CD4-positive, alpha-beta T cell treated with Interferon gamma for 1 hour (primary cell): ENCODE results near the gene FDXACB1.

Experiments used
- DNase-seq: peaks from one replicate; pipeline ENCODE4 v3.0.0-alpha.2; 2020

FDXACB1 gene

DNA sequence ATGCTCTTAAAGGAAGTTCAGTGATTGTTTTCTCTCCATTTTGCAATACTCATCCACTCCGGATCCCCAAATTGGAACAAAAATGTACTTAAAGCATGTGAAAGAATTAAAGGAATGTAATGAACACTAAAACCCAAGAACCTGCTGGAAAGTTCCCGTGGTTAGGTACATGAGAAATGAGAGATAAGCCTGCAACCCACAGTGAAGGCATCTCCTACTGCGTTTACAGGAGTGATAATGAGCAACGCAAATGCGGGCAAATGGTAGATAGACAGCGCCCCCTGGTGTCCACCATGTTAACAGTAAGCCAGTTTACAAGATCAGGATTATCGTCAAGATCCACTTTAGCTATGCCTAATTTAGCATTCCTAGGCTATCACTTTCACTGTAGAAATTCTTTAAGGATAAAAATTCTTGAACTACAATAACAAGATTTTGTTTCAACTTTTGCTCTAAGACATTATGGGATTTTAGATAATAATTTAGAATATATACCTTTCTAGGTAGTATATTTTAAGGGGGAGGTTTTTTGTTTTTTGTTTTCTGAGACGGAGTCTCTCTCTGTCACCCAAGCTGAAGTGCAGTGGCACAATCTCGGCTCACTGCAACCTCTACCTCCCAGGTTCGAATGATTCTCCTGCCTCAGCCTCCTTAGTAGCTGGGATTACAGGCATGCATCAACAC lies 37.5 kb downstream of the FDXACB1 start:
- DNase-seq: peak; percentile 72

DNA sequence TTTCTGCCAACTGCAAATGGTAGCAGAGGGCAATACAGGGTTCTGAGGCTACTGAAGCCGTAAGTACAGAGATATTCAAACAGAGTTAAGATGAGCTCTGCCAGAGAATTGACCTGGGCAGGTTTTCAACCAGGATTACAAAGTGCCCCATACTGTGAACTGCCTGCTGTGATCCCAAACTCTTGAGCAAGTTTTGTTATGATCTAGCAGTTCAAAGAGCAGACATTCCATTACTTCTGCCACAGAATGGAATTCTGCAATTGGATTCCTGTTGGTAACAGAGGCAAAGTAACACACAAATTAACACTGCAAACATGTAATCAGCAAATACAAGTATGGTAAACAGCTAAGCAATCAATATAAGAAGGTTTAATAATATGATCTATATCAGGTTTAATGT lies 38.8 kb downstream of the FDXACB1 start:
- no peak for DNase-seq

DNA sequence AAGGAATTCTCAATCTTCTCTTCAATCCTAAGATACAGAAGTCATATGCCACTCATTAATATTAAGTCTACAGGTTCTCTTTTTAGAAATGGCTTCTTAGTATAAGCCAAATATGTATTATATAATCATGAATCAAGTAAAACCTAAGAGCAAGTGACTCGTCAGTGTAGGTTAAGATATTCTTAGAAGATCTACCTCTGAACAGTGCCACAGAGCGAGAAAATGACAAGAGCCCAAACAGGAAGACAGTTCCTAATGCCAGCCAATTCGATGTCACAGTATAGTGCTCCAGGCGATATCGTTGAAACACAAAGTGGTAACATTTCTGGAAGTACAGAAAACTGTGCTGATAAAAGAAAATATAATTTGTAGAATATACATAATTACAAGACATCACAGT lies 40.9 kb downstream of the FDXACB1 start:
- no peak for DNase-seq

DNA sequence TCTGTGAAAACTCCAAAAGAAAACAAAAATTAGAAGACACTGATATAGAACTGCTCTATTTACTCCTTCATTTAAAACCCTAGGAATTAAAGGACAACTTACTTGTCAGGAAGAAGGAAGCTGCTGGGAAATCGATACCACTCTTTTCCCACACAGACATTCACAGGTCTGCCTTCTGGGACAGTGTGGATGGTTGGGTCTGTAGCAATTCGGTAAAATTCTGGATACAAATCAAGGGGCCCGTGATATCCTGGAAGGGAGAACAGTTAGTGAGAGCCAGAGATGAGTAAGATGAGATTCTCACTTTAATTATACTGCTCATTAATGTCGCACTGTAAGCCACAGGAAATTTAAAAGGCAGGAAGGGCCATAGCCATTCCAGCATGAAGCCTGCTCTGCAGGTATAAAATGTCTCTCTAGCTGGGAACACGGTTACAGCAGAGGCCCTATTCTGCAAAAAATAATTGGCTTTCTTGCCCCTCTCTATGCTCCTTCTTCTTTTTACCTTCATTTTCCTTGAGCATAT lies 41.5 kb downstream of the FDXACB1 start:
- no peak for DNase-seq

DNA sequence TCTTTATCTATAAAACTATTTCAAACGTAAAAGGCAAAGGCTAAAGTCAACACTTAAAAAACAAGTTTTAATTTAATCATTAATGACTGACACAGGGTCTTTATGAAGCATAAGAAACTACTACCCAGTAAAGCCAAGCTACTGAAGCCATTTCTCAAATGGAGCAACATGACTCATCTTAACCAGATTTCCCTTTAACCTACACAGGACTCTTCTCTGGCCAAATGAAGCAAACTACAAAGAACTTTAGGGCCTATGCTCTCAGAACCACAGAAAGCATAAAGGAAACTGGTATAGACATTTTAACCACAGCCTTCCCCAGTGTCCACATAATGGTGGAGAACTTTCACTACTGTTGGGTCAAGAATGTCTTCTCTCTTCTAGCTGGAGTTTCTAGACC lies 42.2 kb downstream of the FDXACB1 start:
- no peak for DNase-seq

DNA sequence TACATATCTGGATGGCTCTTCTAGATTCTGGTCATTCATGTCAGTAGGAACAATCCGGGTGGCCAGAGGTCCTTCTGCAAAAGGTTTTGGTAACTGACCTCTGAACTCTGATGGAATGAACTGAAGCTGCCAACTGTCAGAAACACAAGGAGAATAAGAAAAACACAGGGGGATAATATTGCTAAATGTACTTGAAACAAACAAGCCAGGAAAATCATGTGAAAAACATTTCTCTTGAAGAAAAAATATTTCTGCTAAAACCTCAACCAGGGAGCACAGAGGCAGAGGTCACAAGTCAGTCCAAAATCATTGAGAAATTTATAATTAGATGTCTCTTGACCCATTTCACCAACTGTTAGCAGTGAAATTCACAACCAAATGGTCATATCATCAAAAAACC lies 42.8 kb downstream of the FDXACB1 start:
- no peak for DNase-seq

DNA sequence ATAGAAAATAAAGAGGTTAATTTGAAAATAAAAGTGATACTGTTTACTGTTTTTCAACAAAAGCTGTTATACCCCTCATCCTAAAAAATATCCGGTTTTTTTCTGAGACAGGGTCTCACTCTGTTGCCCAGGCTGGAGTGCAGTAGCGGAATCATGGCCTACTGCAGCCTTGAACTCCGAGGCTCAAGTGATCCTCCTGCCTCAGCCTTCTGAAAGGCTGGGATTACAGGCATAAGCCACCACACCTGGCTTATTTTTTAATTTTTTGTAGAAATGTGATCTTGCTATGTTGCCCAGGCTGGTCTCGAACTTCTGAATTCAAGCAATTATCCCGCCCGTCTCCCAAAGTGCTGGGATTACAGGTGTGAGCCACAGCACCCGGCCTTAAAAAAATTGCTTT lies 43.3 kb downstream of the FDXACB1 start:
- no peak for DNase-seq

DNA sequence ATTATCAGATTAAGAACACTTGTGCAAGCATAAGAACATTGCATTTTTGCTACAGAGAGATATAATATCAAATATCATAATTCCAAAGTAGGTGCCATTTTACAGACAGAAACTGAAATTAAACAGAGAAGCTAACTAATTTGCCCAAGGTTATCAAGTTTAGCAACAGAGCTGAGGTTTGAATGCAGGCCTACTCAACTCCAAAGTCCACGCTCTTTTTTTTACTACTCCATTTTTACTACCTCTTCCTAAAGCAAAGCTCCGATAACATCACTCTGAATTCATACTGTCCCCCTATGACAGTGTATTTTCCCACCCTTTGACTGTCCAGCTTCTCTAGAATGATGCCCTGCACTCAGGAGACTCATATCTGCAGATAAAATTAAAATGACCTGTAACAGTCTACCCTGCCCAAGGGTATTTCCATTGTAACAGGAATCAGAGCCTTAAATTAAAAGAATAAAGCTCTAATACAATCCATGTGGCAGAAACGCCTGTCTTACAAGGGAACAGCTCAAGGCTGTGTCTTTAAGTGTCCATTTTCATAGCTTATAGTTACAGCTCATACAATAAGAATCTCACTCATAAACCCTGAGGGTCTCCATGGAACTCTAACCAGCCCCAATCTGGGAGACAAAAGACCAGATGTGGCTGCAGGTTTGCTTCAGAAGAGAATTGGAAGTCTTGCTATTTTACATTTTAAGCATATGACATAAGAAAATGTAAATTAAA lies 44.4 kb downstream of the FDXACB1 start:
- no peak for DNase-seq

DNA sequence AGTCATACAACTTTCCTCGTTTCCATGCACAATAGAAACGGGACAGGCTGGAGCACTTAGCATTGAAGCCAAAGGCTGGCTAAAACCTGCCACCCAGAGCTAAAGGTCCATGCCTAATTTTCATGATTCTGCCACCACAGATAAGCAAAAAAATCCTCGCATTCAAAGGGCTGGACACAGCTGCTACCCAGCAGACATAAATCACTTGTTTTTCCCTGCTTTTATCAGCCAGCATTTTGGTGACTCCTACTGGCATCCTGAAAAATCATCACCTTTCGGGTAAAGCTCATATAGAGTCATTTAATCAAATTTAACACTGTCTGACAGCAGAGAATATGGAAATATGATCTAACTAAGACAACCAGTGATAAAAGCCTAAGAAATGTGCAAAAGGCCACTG lies 45.4 kb downstream of the FDXACB1 start:
- no peak for DNase-seq

DNA sequence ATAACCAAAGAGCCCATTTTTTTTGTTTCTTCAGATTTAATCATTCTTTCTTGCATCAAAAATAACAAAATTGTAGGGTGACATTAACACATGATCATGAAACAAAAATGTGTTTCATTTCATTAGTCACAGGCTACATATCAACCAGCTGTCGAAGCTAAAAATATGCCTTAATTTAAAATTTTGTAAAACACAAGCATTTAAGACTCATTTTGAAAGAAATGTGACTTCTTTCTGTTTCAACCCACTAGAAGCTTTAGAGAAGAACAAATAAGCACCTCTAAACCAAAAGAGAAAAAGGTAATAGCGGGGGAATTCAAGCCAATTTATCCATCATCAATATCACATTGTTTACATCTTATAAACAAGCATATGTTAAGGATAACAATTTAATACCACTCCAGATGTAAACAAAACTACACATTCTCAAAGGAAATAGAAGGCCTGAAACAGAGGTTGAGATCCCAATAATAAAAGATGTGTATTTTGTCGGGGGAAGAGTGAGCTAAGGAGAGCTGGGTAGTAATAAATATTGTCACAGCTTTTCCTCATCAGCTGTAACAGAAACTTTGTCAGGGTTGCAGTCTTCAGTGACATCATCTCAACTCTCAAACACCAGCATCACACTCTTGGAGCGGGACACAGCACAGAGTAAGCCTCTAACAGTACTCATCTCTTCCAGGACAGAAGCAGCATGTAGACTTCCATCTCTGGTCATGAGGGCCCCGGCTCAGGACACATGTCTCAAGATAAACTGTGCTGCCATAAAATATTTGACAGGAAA lies 49.6 kb downstream of the FDXACB1 start:
- no peak for DNase-seq

DNA sequence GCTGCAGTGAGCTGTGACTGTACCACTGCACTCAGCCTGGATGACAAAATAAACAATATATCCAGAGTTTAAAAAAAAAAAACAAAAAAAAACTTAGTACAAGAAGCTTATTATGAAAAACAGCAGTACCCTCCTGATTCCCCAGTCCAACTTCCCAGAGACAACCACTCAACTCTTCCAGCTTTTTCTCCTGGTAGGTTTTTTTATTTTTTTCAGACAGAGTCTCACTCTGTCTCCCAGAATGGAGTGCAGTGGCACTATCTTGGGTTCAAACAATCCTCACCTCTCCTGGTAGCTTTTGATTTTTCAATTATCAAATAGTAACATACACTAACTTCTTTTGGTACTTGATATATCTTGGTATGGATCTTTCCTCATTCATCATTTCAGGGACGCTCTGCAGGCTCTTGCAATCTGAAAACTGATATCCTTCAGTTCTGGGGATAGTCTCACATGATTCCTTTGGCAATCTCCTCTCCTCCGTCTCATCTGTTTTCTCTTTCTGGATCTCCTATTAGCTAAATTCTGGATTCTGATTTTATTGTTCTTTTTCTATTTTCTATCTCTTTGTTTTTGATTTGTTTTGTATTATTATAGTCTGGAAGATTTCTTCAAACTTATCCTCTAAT lies 52.5 kb downstream of the FDXACB1 start:
- no peak for DNase-seq
